ENCODE data around the gene CHRNE. TPM values are rescaled to one million over a fixed set of nuclear protein-coding genes. Genes with fewer than 3 reads are reported as not detected.

The CHRNE gene
- total RNA-seq, 1 donor from 2014 or later: 1.0 TPM

- DNase-seq (ENCODE audit: low read depth): no peak
- no peak for TF ChIP-seq CTCF (conservative IDR thresholded peaks at IDR 0.05; ENCODE audit: low read depth, low read length)
Measured at GRCh38 chr17:4944554-4945175, 41.8 kb upstream of the CHRNE start.

GRCh38 chr17:4944163-4944553, 41.3 kb upstream of the CHRNE start:
- no peak overlapping the region for H3K4me3 ChIP-seq (ENCODE audit: low read depth, low read length)
- TF ChIP-seq CTCF (conservative IDR thresholded peaks at IDR 0.05; ENCODE audit: low read depth, low read length): no peak
- DNase-seq (ENCODE audit: low read depth): no peak

More at GRCh38 chr17:4944554-4945175, 41.8 kb upstream of the CHRNE start:
- no peak overlapping the region for H3K4me3 ChIP-seq (ENCODE audit: low read depth, low read length)

- no peak for TF ChIP-seq CTCF (conservative IDR thresholded peaks at IDR 0.05; ENCODE audit: low read depth, low read length)
- DNase-seq (ENCODE audit: low read depth): no peak
- H3K4me3 ChIP-seq (ENCODE audit: low read depth, low read length): no peak overlapping the region
Measured at GRCh38 chr17:4942760-4943508, 40.0 kb upstream of the CHRNE start.

- DNase-seq (ENCODE audit: low read depth): no peak
Measured at GRCh38 chr17:4941319-4941610, 38.4 kb upstream of the CHRNE start.

GRCh38 chr17:4940555-4941318, 37.8 kb upstream of the CHRNE start:
- DNase-seq (ENCODE audit: low read depth): no peak
- H3K4me3 ChIP-seq (ENCODE audit: low read depth, low read length): peak overlapping the region; percentile 93
- no peak for TF ChIP-seq CTCF (conservative IDR thresholded peaks at IDR 0.05; ENCODE audit: low read depth, low read length)

More at GRCh38 chr17:4941319-4941610, 38.4 kb upstream of the CHRNE start:
- peak overlapping the region; percentile 93 for H3K4me3 ChIP-seq (ENCODE audit: low read depth, low read length)
- TF ChIP-seq CTCF (conservative IDR thresholded peaks at IDR 0.05; ENCODE audit: low read depth, low read length): no peak

GRCh38 chr17:4939796-4940554, 37.1 kb upstream of the CHRNE start, which contains the start of the genes RNF167 and SLC25A11:
Gene RNF167 (plus strand): TSS chr17:4940268. CDS start chr17:4940910, 642 bp downstream.
Gene SLC25A11 (minus strand): TSS chr17:4940046. CDS start chr17:4939910, 136 bp downstream.
- no peak for TF ChIP-seq CTCF (conservative IDR thresholded peaks at IDR 0.05; ENCODE audit: low read depth, low read length)
- H3K4me3 ChIP-seq (ENCODE audit: low read depth, low read length): peak within 1 kb of the TSS; percentile 93
- DNase-seq (ENCODE audit: low read depth): peak; percentile 98

Measured in epithelial cell of proximal tubule (primary cell).